Muscle layer of colon (tissue), 2 donors: Measurements from ENCODE around the gene EFHC1.

Experiments
- H3K27ac ChIP-seq: one replicate; pipeline ENCODE4 v1.7.0; 2013; ENCODE audit warnings: low read depth, mild to moderate bottlenecking, low read length, moderate library complexity
- H3K27me3 ChIP-seq, 2 donors: one replicate each; pipeline ENCODE4 v1.7.0; 2013; ENCODE audit warnings: low read length in 2 of 2, mild to moderate bottlenecking in 2 of 2; ENCODE audit not compliant: insufficient read depth in 2 of 2, control insufficient read depth in 1 of 2
- H3K36me3 ChIP-seq: one replicate; pipeline ENCODE4 v1.7.0; 2013; ENCODE audit warnings: mild to moderate bottlenecking, low read length; ENCODE audit not compliant: insufficient read depth
- H3K4me1 ChIP-seq: one replicate; pipeline ENCODE4 v1.7.0; 2013; ENCODE audit warnings: mild to moderate bottlenecking, low read length; ENCODE audit not compliant: insufficient read depth
- H3K4me3 ChIP-seq, 2 donors: one replicate each; pipeline ENCODE4 v1.7.0; 2013; ENCODE audit warnings: low read length in 2 of 2, low read depth in 1 of 2, mild to moderate bottlenecking in 1 of 2, moderate library complexity in 1 of 2
- H3K9ac ChIP-seq: one replicate; pipeline ENCODE4 v1.7.0; 2013; ENCODE audit warnings: low read length
- H3K9me3 ChIP-seq: one replicate; pipeline ENCODE4 v1.7.0; 2013; ENCODE audit warnings: mild to moderate bottlenecking, low read length
- donor health status: abdominal sarcoma.
- donor health status: Adenocarcinoma of cecum.

EFHC1 gene, protein sequence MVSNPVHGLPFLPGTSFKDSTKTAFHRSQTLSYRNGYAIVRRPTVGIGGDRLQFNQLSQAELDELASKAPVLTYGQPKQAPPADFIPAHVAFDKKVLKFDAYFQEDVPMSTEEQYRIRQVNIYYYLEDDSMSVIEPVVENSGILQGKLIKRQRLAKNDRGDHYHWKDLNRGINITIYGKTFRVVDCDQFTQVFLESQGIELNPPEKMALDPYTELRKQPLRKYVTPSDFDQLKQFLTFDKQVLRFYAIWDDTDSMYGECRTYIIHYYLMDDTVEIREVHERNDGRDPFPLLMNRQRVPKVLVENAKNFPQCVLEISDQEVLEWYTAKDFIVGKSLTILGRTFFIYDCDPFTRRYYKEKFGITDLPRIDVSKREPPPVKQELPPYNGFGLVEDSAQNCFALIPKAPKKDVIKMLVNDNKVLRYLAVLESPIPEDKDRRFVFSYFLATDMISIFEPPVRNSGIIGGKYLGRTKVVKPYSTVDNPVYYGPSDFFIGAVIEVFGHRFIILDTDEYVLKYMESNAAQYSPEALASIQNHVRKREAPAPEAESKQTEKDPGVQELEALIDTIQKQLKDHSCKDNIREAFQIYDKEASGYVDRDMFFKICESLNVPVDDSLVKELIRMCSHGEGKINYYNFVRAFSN

GRCh38 chr6:52419809-52420667, at the start of gene EFHC1:
TSS of gene EFHC1 (plus strand) at chr6:52420342. CDS start at chr6:52420411, 69 bp downstream.
- Histone ChIP-seq H3K9me3 (no peaks in the 10 kb centered on the region), H3K36me3 (no peaks in the 10 kb centered on the region), H3K4me1 (peaks cover 16% of the 10 kb centered on the region), H3K9ac (peak within 1 kb of the TSS; percentile 65), H3K27me3 (no peaks in the 10 kb centered on the region), H3K4me3 (peak within 1 kb of the TSS; percentile 82 to 91), H3K27ac (peak within 1 kb of the TSS; percentile 87)

DNA sequence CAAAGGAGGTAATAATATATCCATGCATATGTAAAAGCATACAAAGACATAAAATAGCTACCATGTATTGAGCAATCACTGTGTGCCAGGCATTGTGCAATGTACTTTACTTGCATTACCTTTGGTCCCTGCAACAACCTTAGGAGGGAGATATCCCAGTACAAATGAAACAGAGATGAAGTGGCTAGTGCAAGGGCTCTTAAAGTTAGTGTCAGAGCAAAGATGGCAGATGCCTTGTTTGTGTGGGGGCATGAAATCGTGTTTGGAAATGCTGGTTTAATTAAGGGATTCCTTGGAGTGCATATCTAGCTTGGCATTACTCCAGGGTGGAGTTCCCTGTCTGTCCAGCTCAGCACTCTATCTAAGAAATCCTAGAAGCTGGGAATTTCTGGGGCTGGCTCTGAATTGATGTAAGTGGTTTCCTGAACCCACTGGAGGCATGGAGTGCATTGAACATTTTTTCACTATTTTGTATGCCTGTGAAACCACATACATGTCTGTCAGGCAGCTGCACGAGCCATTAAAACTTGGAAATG, 48.4 kb upstream of the EFHC1 start:
- Histone ChIP-seq H3K27me3 (no peaks in the 10 kb centered on the region), H3K9ac (no peak overlapping the region), H3K27ac (no peak overlapping the region), H3K36me3 (no peaks in the 10 kb centered on the region), H3K9me3 (no peaks in the 10 kb centered on the region), H3K4me3 (no peak overlapping the region), H3K4me1 (peaks cover 8% of the 10 kb centered on the region)

DNA sequence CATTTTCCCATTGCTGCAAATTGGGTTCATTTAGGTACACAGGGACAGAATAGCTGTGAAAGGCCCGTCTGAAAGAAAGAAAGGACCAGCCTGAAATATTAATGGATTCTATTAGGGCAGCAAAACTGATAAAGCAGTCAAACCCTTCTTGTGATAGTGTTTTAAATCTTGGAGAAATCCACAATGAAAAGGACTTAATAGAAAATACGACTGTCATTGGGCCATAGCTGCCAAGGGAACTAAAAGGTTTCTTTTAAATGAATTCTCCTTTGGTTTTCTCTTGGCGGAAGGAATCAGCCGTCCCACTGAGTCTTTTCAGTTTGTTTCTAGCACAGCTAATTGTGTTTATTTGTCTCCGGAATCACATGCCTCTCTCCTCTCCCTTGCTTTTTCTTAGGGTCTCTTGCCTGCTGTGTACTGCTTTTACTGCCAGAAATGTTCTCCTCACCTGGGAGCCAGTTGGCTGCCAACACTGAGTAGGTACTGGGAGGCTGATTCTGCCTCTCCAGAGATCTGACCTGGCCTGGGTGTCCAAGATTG, 46.9 kb upstream of the EFHC1 start:
- H3K27ac ChIP-seq, result no peak overlapping the region
- no peaks in the 10 kb centered on the region for H3K36me3 ChIP-seq
- peaks cover 8% of the 10 kb centered on the region for H3K4me1 ChIP-seq
- no peaks in the 10 kb centered on the region for H3K9me3 ChIP-seq
- H3K4me3 ChIP-seq, result no peak overlapping the region
- no peaks in the 10 kb centered on the region for H3K27me3 ChIP-seq
- no peak overlapping the region for H3K9ac ChIP-seq

- H3K4me1 ChIP-seq, result peaks cover 8% of the 10 kb centered on the region
Measured at GRCh38 chr6:52374247-52374646, 45.9 kb upstream of the EFHC1 start.

DNA sequence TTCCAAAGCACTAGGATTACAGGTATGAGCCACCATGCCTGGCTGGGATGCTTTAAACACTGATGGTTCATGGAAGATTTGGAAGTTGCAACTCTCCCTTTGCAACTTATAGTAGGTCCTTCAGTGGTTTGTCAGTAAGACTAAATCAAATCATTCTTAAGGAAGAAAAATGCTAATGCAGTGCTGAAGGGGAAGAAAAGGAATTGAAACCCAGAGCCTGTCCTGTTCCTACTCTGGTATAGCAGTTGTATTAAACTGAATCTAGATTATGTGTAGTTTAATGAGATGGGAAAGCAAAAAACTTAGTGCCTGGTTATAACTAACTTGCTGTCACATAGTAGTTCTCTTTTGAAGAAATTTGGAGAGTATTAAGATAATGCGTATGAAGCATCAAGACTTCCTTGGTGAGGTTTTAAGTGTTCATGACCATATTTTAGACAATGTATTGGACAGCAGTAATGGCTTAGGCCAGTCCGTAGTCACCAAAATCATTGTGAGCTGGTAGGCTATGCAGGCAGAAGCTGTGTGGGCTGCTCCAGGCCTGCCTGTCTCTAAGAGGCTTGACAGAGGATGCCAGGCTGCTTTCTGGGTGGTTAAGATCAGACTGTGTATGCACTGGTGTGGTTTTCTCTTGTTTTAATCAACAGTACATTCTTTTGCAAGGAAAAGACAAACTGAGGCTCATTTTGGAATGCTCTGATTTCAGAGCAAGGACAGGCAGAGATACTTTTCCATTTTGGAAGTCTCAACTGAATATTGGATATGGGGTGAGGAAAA, 44.2 kb upstream of the EFHC1 start:
- Histone ChIP-seq H3K4me3 (no peak overlapping the region), H3K9ac (no peak overlapping the region), H3K9me3 (no peaks in the 10 kb centered on the region), H3K27me3 (no peaks in the 10 kb centered on the region), H3K27ac (peak overlapping the region; percentile 23), H3K4me1 (peaks cover 8% of the 10 kb centered on the region), H3K36me3 (no peaks in the 10 kb centered on the region)

More at GRCh38 chr6:52374247-52374646, 45.9 kb upstream of the EFHC1 start:
- H3K9ac ChIP-seq, result no peak overlapping the region
- no peak overlapping the region for H3K27ac ChIP-seq
- H3K4me3 ChIP-seq, result no peak overlapping the region
- no peaks in the 10 kb centered on the region for H3K36me3 ChIP-seq
- H3K9me3 ChIP-seq, result no peaks in the 10 kb centered on the region
- H3K27me3 ChIP-seq, result no peaks in the 10 kb centered on the region

GRCh38 chr6:52376763-52377162, 43.4 kb upstream of the EFHC1 start:
- H3K9ac ChIP-seq, result no peak overlapping the region
- no peaks in the 10 kb centered on the region for H3K36me3 ChIP-seq
- peaks cover 8% of the 10 kb centered on the region for H3K4me1 ChIP-seq
- no peaks in the 10 kb centered on the region for H3K27me3 ChIP-seq
- no peak overlapping the region for H3K4me3 ChIP-seq
- no peaks in the 10 kb centered on the region for H3K9me3 ChIP-seq
- H3K27ac ChIP-seq, result no peak overlapping the region

GRCh38 chr6:52377538-52378221, 42.5 kb upstream of the EFHC1 start:
- H3K9ac ChIP-seq, result no peak overlapping the region

GRCh38 chr6:52381249-52381648, 38.9 kb upstream of the EFHC1 start:
- Histone ChIP-seq H3K4me1 (peaks cover 2% of the 10 kb centered on the region), H3K27me3 (no peaks in the 10 kb centered on the region), H3K36me3 (no peaks in the 10 kb centered on the region), H3K9me3 (no peaks in the 10 kb centered on the region), H3K27ac (no peak overlapping the region), H3K9ac (no peak overlapping the region), H3K4me3 (no peak overlapping the region)

More at GRCh38 chr6:52377538-52378221, 42.5 kb upstream of the EFHC1 start:
- Histone ChIP-seq H3K9me3 (no peaks in the 10 kb centered on the region), H3K27ac (no peak overlapping the region), H3K4me3 (no peak overlapping the region), H3K36me3 (no peaks in the 10 kb centered on the region), H3K4me1 (peaks cover 8% of the 10 kb centered on the region), H3K27me3 (no peaks in the 10 kb centered on the region)

DNA sequence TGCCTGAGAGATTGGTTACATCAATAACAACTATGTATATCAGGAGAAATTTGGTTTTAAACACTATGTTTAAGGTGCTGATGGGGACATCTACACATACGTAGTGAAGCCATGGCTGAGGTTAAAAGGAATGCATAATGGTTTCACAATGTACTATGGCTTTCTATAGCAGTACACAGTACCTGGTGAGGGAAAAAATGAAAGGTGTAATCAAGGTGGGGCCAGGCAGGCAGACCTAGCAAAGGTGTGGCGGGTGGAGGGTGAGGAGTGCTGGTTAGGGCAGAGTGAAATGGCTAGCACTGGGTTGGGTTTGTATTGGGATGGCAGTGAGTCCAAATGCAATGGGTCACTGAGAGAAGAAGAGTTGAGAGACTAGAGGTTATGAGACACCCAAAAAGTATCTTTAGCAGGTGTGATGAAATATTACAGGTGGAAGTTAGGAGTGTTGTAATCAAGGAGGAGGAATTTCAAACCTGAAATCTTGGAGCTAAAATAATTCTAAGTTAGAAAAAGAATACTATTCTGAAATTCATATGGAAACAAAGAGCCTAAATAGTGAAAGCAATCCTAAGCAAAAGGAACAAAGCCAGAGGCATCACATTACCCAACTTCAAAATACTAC, 35.9 kb upstream of the EFHC1 start:
- Histone ChIP-seq H3K9ac (no peak overlapping the region), H3K9me3 (no peaks in the 10 kb centered on the region), H3K27ac (no peak overlapping the region), H3K27me3 (no peaks in the 10 kb centered on the region), H3K36me3 (no peaks in the 10 kb centered on the region), H3K4me1 (peaks cover 10% of the 10 kb centered on the region), H3K4me3 (no peak overlapping the region)

DNA sequence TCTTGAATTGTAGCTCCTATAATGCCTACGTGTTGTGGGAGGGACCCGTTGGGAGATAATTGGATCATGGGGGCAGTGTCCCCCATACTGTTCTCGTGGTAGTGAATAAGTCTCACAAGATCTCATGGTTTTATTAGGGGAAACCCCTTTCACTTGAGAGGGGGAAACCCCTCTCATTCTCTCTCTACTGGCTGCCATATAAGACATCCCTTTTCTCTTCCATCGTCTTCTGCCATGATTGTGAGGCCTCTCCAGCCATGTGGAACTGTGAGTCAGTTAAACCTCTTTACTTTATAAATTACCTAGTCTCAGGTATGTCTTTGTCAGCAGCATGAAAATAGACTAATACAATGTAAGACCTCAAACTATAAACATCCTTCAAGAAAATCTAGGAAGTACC, 35.1 kb upstream of the EFHC1 start:
- no peaks in the 10 kb centered on the region for H3K36me3 ChIP-seq
- H3K9me3 ChIP-seq, result no peaks in the 10 kb centered on the region
- no peaks in the 10 kb centered on the region for H3K27me3 ChIP-seq
- no peak overlapping the region for H3K9ac ChIP-seq
- no peak overlapping the region for H3K27ac ChIP-seq
- no peak overlapping the region for H3K4me3 ChIP-seq
- peaks cover 18% of the 10 kb centered on the region for H3K4me1 ChIP-seq
